ENCODE results near the gene TACC3.
A peak's percentile ranks its signal among the peaks of the same experiment; 100 is the strongest.

TACC3 gene

GRCh38 chr4:1779588-1780382 is 58.5 kb downstream of the TACC3 start (continued):
- TF ChIP-seq ZNF148 (tag by site-specific recombination; IDR thresholded peaks at IDR 0.05; ENCODE audit: borderline replicate concordance) (no peak), ZNF529 (tag by site-specific recombination; IDR thresholded peaks at IDR 0.05; ENCODE audit: insufficient replicate concordance) (no peak), ZNF785 (tag by site-specific recombination; IDR thresholded peaks at IDR 0.05) (no peak), ZNF132 (tag by site-specific recombination; IDR thresholded peaks at IDR 0.05; ENCODE audit: borderline replicate concordance) (no peak)

GRCh38 chr4:1780435-1780834 is 59.1 kb downstream of the TACC3 start:
- H3K36me3 ChIP-seq (ENCODE audit: control insufficient read depth in 2 of 2, insufficient read depth in 1 of 2, low read length in 2 of 2): no peaks in the 10 kb centered on the region
- ChIA-PET CTCF (interaction anchor here (0.6 to 1.2 kb wide), 2 partner anchors 13 to 41 kb away, joined by 3 to 5 read pairs; no protein-coding TSS in a partner anchor), POLR2A (no interaction called here)
- H3K27ac ChIP-seq (ENCODE audit: extremely low read depth, low read depth, low read length): no peak overlapping the region
- H3K9me3 ChIP-seq (ENCODE audit: control insufficient read depth, insufficient read depth, low read depth, low read length): no peaks in the 10 kb centered on the region
- H3K4me3 ChIP-seq (ENCODE audit: low read depth, low read length): no peak overlapping the region
- no peaks in the 10 kb centered on the region for H3K4me1 ChIP-seq (ENCODE audit: control insufficient read depth, insufficient read depth, low read length)
- TF ChIP-seq ZNF518A (tag by site-specific recombination; conservative IDR thresholded peaks at IDR 0.05; ENCODE audit: low read depth) (no peak), ZNF600 (tag by site-specific recombination; IDR thresholded peaks at IDR 0.05) (peak; percentile 42; the same call in 1 of the 2 replicates)

GRCh38 chr4:1783015-1783414 is 61.7 kb downstream of the TACC3 start:
- no peaks in the 10 kb centered on the region for H3K9me3 ChIP-seq (ENCODE audit: control insufficient read depth, insufficient read depth, low read depth, low read length)
- ChIA-PET POLR2A (interaction anchor here (0.6 to 1.8 kb wide), 2 partner anchors 10 to 278 kb away, joined by 3 to 7 read pairs; partner anchors contain the start of gene FGFR3), CTCF (interaction anchor here (1.4 kb wide), 1 partner anchor 35 kb away, joined by 3 read pairs; no protein-coding TSS in a partner anchor)

More at GRCh38 chr4:1783015-1783414, 61.7 kb downstream of the TACC3 start:
- no peak overlapping the region for H3K27ac ChIP-seq (ENCODE audit: extremely low read depth, low read depth, low read length)
- H3K36me3 ChIP-seq (ENCODE audit: control insufficient read depth in 2 of 2, insufficient read depth in 1 of 2, low read length in 2 of 2): no peaks in the 10 kb centered on the region
- no peaks in the 10 kb centered on the region for H3K4me1 ChIP-seq (ENCODE audit: control insufficient read depth, insufficient read depth, low read length)
- TF ChIP-seq PRDM10 (tag by site-specific recombination; IDR thresholded peaks at IDR 0.05): no peak
- TF ChIP-seq GLIS2 (tag by site-specific recombination; IDR thresholded peaks at IDR 0.05): 0 out of 2 replicates have a peak, but pooled peaks have one; percentile 2
- no peak overlapping the region for H3K4me3 ChIP-seq (ENCODE audit: low read depth, low read length)

Measured in HEK293 (cell line).